HG03342 (cell line): ENCODE data around the gene KIRREL1.

Source experiments
- ATAC-seq: cut with Tn5 transposase; IDR thresholded peaks from one replicate; pipeline ENCODE4 v1.9.1; 2021; ENCODE audit warnings: mild to moderate bottlenecking, moderate library complexity; ENCODE audit not compliant: unreplicated experiment

Gene KIRREL1

GRCh38 chr1:158102881-158103674 is 109.6 kb downstream of the KIRREL1 start:
- no peak for ATAC-seq

- ATAC-seq = no peak
These were observed 110.5 kb downstream of the KIRREL1 start for GRCh38 chr1:158103861-158104522.

GRCh38 chr1:158104891-158105290 is 111.4 kb downstream of the KIRREL1 start:
- ATAC-seq = no peak

GRCh38 chr1:158105352-158106095 is 112.1 kb downstream of the KIRREL1 start:
- ATAC-seq = no peak

GRCh38 chr1:158107916-158108315 is 114.5 kb downstream of the KIRREL1 start:
- no peak for ATAC-seq

GRCh38 chr1:158112994-158113758 is 119.7 kb downstream of the KIRREL1 start:
- ATAC-seq = no peak

- no peak for ATAC-seq
These were observed 120.3 kb downstream of the KIRREL1 start for GRCh38 chr1:158113759-158114127.

GRCh38 chr1:158115126-158115525 is 121.7 kb downstream of the KIRREL1 start:
- peak; percentile 85 for ATAC-seq

GRCh38 chr1:158116311-158117167 is 123.1 kb downstream of the KIRREL1 start:
- no peak for ATAC-seq

- ATAC-seq = no peak
These were observed 124.6 kb downstream of the KIRREL1 start for GRCh38 chr1:158117854-158118704.

GRCh38 chr1:158118713-158119402 is 125.4 kb downstream of the KIRREL1 start:
- ATAC-seq = no peak

GRCh38 chr1:158119976-158120653 is 126.7 kb downstream of the KIRREL1 start:
- ATAC-seq = no peak

GRCh38 chr1:158121604-158122254 is 128.3 kb downstream of the KIRREL1 start:
- ATAC-seq = no peak

GRCh38 chr1:158122833-158123388 is 129.5 kb downstream of the KIRREL1 start:
- ATAC-seq = no peak

GRCh38 chr1:158124034-158124433 is 130.6 kb downstream of the KIRREL1 start:
- no peak for ATAC-seq

- peak; percentile 89 for ATAC-seq
These were observed 131.6 kb downstream of the KIRREL1 start for GRCh38 chr1:158124999-158125398.

GRCh38 chr1:158126425-158126824 is 133.0 kb downstream of the KIRREL1 start:
- ATAC-seq = no peak
